AG08395 (cell line): ENCODE measurements around the gene ADAMTSL2.

ENCODE experiments used
- DNase-seq: peaks from one replicate; pipeline ENCODE4 v3.0.0; 2012; ENCODE audit warnings: mixed read lengths, low spot score

ADAMTSL2 gene

DNA sequence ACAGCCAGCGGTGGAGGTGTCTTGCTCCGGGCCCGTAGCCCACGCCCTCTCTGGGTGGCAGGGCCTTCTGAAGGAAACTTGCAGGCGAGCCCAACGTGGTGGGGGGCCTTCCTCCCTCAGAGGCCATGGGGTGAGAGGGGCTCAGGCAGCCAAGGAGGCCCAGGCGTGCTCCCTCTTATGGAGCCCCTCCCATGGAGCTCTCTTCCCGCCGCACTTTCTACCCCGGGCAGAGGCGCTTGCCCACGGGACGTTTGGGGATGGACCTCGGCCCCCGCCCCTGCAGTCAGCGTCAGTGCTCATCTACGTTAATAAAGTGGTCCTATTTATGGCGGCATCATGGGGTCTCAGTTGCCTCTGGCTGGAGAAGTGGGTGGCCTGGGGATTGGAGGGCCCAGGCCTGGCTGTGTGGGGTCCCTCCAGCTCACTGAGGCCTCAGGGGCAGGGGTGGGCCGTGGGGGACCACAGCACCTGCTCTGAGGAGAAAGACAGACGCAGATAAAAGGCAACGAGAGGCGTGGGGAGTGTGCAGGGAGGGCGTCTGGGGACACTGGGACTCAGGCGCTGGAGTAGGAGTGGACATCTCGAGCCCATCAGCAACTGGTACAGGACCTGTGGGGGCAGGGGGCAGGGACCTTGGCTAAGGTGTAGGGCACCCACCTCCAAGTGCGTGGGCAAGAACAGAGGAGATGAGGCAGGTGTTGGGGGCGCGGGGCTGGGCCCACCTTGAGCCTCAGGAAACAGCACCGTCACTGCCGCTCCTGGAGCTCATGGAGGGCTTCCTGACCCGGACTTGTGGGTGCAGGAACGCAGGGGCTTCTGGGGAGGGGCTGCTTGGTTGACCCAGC lies 40.9 kb downstream of the ADAMTSL2 start:
- DNase-seq: no peak

DNA sequence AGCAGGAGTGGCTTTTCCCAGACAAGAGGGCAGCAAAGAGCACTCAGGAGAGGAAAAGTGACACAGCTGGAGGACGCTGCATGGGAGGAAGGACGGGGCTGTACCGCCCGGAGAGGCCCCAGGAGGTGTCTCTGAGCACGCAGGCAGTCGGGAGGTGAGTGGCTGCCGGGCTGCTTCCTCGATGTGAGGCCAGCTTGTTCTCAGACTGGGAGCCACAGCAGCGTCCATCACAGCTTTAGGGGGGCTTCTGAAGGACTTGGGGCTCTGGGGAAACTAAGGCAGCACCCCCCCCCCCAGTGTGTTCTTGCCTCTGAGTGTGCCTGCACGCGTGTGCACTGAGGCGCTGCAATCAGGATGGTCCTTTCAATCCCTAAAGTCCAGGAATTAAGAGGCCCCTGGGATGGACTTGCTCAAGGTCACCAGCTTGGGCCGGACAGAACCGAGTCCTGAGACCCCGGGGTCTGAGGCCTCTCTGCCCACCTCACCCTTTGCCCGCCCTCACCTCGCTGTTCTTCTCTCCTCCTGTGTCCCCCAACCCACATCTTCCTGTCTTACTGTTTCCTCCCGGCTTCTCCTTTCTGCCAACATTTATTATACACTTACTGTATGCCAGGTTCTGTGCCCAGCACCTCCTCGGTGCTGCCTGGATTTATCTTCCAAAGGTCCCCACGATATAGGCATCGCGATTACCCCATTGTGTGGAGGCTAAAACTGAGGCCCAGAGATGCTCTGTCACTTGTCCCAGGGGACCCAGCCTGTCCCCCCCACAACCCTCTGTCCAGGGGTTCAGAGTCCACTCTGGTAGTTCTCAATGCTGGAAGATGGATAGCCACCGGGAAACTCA lies 41.7 kb downstream of the ADAMTSL2 start:
- no peak for DNase-seq

DNA sequence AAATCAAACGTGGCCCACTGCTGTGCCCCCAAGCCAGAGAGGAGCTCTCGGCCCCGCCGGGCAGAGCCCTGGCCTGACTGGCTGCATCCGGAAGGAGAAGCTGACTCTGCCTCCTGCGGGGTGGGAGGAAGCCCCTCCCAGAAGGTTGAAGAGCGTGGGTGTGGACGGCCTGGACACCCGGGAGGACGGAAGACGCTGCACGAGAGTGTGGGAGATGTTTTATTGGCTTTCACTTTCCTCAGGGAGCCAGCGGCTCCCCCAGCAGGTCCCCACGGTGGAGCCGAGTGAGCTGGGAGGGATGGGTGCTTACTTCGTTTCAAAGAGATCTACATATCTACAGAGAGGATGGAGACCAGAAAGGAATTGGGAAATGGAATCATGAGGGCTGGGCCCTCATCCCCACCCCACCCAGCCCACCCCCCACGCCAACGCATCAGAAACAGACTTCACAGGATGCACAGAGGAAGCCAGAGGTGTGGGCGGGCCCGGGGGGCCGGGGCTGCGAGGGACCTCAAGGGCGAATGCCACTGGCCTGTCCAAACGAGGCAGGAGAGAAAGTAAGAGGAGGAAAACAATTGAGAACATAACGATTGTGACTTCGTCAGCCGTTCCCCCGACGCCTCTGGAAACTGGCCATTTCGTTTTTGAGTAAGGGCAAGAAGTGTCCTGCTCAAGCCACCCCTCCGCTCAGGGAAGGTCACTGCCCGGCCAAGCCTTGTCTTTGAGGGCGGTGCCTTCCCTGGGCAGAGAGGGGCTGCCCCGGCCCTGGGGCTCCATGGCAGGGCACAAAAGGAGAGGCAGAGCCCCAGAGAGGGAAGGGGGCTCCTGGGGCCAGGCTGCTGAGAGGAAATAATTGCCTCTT lies 42.6 kb downstream of the ADAMTSL2 start:
- no peak for DNase-seq

DNA sequence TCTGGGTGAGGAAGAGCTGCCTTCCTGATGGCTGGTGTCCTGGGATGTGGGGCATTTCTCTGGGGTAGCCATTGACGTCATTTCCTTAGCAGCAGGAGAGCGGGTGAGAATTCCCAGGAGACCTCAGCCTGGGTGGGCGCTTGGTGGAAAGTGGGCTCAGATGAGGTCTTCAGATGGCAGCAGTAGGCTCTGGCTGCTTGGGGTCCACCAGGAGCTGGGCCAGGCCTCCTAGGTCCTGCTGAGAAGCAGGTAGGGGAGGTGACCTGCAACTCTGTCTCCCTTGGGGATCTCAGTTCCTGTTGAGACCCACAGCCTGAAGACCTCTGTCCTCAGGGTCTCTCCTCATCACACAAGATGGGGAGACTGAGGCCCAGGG lies 43.2 kb downstream of the ADAMTSL2 start:
- DNase-seq: no peak

DNA sequence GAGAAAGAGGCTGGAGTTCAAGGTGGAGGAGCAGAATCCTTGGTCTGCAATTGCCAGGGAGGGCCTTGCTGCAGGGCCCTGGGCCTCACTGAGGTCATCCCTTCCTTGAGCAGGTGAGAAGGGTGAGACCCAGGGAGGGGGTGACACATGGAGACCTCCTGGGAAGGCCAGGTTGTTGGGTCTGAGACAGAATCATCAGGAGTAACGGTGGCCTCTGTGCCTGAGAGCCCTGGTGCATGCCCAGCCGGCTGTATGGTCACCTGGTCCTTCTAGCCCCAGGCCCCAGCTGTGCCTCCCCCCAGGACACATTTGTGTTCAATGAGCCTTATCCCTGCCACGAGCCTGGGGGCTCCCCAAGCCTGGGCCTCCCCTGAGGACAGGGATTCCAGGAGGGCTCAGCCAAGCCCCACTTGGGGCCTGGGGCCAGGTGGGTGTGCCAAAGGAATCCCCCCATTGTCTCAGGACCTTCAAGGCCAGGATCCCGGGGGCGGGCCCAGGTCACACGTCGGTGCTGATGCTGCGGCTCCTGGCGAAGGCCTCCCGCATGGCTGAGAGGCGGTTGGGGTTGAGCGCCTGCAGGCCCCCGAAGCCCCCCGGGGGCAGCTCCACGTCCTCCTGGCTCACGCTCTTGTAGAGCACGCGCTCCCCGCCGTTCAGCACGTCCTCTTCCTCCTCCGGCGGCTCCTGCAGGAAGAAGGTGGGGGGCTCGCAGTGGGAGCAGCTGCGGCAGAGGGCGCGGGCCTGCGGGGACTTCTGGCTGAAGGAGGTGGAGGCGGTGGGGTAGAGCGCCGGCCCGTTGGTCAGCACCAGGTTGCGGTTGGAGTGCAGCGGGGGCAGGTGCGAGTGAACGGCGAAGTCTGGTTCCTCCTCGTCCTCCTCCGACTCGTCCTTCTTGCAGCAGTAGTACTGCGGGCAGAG lies 44.3 kb downstream of the ADAMTSL2 start:
- DNase-seq: no peak

DNA sequence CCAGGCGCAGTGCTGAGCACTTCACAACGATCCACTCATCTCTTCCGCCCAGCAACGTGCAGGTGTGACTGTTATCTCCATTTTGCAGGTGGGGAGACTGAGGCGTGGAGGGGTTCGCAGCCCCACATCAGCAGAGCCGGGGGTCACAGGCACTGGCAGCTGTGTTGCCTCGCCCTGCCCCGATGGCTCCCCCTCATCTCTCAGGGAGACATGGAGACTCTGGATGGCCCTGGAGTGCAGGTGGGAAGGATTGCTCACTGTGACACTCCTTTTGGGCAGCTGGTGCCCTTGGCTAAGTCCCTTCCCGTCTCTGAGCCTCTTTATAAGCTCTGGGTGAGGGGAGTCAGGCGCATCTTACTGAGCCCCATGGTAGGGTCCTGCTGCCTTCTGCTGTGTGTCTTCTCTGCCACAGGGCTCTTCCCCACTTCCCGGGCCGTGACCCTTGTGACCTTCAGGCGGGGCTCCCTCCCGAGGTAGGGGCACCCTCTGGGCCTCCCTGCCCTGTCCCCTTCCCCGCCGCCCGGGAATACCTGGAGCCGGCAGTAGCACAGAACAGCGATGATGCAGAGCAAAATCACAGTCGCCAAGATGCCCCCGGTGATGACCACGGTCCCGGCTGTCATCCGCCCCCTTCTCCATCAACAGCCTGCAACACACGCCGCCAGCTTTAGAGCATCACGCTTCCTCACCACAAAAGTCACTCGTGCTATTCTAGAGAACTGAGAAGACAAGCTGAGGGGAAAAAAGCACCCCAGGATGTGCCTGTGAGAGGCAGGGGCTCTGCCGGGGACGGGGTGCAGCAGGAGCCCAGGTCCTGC lies 45.3 kb downstream of the ADAMTSL2 start:
- no peak for DNase-seq

DNA sequence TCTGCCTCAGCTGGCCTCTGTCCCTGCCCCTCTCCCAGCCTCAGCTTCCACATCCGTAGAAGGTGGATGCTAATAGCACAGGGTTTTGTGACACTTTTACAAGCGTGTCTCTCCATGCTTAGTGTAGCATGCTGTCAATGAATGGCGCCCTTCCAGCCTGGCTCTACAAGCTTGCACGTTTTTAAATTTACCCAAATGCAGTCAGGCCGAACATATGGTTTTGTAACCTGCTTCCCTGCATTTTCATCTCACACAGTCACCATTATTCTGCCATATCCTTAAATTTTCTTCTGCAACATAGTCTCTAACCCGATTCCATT lies 45.9 kb downstream of the ADAMTSL2 start:
- no peak for DNase-seq

DNA sequence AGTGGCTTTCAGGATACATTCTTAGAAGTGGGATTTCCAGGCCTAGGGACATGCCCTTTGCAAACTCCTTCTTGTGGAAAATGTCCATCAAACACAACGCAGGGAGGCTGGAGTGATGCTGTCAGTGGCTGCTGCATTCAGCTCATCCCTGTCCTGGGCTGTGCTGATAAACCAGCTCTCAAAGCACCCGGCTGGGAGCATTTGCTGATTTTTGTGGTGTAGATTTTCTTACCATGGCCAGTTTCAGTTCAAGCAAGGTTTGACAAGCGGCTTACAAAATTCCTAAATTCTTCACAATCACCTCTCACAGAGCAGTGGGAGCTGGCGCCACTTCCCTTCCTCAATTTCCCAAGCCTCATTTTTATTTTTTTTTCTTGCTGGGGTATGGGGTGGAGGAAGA lies 46.5 kb downstream of the ADAMTSL2 start:
- DNase-seq: no peak

DNA sequence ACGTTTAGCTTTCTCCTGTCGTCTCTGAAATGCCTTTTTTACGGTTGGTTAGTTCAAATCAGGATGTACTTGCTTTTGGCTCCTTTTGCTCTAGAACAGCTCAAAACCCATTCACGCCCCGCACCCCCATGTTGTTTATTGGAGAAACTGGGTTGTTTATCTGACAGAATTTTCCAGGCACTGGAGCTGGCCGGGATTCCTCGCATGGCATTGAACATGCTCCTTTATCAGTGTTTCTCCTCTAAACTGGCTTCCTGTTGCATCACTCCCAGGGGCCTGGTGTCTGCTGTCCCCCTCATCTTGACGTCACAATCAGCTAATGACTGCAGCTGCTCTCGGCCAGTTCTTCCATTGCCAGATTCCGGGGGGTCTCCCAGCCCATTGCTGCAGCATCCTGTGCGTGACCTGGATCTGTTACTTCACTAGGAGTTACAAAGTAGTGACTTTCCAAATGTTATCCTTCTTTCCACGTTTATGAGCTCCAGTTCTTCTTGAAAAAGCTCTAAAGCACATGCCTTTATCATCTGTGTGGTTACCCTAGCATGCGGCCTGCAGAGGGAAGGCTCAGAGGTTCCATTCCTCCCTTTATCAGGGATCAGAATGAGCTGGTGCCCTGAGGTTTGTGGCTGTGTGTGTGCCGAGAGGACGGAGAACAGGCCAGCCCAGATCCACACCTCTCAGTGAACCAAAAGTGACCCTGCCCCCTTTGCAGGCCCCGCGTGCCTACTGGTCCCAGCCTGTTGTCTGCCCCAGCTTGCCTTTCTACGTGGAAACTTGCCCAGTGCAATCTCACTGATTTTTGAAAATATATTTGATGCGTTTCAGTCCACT lies 47.2 kb downstream of the ADAMTSL2 start:
- no peak for DNase-seq

DNA sequence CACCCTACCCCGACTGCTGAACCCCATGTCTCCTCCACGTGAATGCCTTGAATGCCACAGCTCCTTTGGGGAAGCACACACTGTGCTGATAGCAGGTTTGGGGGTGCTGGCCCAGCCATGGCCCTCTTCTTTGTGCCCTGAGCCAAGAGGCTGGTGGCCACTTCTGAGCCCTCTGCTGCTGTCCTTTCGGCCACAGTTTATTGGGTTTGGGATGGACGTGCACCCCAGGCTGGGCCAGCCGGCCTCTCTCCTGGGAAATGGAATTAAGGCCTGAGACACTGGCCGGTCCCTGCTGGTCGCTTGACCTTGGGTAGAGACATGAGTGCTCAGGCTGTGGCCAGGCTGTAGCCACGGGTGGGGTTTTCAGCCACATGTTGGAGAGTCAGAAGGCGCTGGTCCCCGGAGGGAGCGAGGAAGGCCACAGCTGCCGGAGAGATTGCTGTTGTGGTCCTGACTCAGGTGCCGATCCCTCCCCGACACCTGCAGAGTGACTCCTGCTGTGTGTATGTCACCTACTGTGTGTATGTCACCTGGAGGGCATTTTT lies 48.1 kb downstream of the ADAMTSL2 start:
- DNase-seq: no peak

DNA sequence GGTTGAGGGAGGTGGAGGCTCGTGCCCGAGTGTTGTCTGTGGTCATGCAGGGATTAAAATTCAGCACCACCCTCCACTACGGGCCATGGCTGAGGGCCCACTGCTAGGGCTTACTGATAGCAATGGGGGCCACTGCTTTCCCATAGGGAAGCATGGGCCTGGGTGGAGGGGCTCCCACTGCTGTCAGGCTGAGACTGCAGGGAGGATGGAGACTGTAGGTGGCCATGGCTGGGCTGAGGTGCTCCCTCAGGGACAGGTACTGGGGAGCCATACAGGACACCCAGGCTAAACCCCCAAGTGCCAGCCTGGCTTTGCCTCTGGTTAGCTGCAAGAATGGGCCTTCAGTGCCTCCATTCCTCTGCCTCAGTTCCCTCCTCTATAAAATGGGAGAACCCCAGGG lies 48.6 kb downstream of the ADAMTSL2 start:
- no peak for DNase-seq

DNA sequence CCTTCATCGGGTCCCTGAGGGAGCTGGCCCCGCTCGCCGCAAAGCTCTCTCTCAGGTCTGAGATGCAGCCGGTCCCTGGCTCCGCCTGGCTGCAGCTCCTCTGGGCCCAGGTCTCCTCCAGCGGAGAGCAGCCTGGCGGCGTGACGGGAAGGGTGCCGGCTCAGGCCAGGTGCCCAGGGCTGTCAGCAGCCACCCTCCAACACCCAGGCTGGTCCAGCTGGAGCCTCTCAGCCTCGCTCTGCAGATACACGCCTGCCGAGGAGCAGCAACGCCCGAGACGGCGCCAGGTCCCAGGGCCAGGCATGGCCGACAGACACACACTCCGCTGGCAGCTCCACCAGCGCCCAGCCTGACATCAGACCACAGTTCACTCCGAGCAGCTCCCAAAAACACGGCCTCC lies 49.1 kb downstream of the ADAMTSL2 start:
- no peak for DNase-seq

DNA sequence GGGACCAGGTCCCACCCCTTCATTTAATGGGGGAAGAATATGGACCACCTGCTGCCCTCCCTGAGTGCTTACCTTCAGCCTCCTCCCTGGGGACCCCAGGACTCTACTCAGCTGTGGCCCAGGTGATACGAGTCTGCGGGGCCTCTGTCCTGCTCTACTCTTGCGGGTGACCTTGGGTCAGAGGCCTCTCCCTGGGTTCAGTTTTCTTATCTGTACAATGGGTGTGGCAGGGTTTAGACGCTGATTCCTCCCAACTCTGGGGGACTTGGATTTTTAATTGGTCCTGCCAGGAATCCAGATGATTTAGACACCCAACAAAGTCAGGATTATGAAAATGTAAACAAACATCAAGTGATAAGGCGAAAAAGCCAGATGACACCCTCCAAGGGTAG lies 49.7 kb downstream of the ADAMTSL2 start:
- no peak for DNase-seq

DNA sequence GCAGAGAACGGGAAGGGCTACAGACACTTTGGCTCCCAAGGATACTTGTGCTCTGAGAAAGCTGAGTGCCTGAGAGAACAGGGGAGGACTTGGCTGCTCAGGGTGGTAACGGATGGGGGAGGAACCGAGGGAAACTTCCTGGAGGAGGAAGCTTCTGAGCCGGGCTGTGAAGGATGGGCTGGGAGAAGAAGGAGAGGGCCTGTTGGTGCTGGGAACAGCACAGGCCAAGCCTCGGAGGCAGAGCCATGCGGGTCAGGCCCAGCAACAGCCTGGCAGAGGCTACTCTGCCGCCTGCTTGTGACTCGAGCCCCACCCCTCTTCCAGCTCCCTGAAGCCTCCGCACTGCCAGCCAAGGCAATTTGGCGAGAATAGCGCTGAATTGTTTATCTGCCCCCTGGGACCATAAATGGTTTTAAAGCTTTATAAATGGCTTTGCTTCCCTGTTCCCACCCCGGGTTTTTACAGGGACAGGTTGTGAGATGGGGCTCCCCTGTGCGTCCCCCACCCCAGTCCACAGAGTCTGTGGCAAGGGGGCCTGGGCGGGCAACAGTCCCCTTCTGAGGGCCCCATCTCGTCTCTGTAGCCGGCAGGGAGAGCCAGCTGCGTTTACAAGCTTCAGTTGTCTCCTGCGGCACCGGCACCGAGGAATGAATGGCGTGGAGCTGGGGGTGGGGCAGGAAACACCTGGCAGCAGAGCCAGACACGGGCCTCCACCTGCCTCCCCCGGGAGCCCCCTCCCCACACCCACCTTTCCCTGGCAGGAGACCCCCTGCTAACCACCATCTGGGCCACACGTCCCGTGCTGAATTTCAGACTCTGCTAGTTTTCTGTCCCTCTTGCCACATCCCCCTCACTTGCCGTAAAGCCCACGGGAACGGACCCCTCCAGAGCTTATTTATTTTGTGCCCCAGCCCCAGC lies 50.3 kb downstream of the ADAMTSL2 start:
- no peak for DNase-seq

DNA sequence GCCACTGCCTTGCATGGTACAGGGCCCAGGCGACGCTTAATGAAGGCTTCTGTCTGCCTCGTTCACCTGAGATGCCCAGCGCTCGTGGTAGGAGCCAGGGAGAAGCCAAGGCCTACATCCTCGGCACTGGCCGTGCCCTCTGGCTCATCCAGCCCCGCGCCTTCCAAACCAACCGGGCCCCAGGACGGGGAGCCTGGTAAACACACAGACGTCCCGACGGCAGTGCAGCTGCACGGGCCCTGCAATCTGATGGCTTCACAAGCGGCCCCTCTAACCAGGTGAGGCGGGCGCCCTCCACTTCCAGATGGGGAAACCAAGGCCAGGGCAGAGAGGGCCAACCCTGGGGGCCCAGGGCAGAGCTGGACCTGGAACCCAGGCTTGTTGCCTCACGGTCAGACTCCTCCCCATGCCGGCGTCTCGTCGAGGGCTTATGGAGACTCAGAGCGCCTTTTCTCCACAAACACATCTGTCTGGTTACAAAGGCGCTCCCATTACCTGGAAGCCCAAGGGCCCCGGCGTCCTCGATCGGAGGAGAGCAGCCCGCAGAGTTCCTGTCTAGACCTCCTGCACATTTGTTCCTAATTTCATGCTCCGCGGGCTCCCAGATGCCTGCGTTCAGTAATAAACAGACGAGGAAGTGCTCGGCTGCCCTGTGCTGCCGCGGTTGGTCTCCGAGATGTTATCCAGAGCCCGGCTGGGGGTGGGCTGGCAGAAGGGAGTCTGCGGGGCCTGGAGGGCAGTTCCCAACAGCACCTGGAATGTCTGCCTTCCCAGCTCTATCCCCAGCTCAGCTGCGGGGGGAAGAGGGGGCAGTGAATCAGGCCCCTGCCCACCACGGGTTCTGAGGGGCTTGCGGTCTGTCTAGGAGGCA lies 51.2 kb downstream of the ADAMTSL2 start:
- no peak for DNase-seq

DNA sequence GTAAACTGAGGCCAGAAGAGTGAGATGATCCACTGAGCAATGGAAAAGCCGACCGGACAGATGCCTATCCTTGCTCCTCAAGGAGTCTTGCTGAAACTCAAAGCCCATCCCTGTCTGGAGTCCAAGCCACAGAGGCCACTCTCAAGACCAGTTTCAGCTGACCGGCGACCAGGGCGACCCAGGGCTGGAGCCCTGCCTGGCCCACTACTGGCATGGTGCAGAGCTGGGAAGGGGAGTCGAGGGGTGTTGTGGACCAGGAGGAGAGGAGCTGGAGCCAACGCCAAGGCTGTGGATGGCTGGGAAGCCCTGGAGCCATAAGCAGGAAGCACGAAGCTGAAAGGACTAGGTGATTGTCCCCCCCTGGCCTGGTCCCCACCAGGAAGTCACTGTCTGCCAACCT lies 52.5 kb downstream of the ADAMTSL2 start:
- DNase-seq: no peak

DNA sequence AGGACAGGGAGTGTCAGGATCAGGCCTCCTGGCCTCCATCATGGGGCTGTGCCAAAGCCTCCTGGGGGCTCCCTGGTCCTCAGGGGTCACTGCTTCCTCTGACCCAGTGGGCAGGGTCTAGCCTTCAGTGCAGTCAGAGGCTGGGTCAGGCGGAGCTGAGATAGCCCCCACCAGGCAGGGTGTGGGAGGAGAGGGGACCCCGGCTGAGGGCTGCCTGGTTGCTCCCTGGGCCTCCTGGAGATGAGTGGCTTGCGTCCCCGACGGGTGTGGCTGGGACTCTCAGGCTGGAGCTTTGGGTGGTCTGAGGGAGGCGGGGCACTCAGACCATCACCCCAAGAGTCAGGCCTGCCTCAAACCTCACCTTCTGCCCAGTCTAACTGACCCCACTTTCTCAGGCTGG lies 53.0 kb downstream of the ADAMTSL2 start:
- no peak for DNase-seq
